MCF 10A (cell line): ENCODE results near the gene MED17. TPM values are rescaled to one million over a fixed set of nuclear protein-coding genes. Genes with fewer than 3 reads are reported as not detected.

Experiments
- BruUV-seq: library from RNA; stranded (reverse); fragments of 400-500 nt; replicated peaks from 2 replicates; lab custom pipeline; 2021; lab: Mats Ljungman, UMichigan
- CTCF ChIA-PET: fragments of 300-600 bp; sonication (Branson Sonifier 250); formaldehyde crosslinking; extraction: SDS; loops from one replicate; lab custom pipeline; 2021; ENCODE audit warnings: antibody characterized with exemption, inconsistent platforms; lab: Yijun Ruan, JAX
- POLR2A ChIA-PET: fragments of 300-600, 350-650 bp; sonication (Branson Sonifier 250); formaldehyde crosslinking; extraction: SDS; loops from one replicate; lab custom pipeline; 2020; ENCODE audit warnings: antibody characterized with exemption, inconsistent platforms; lab: Yijun Ruan, JAX
- DNase-seq: peaks from one replicate; pipeline ENCODE4 v3.0.0-alpha.2; 2018; ENCODE audit not compliant: unreplicated experiment
- H3K27ac Mint-ChIP-seq: one replicate; pipeline ENCODE4 v1.8.0; 2022; ENCODE audit warnings: mild to moderate bottlenecking, low read depth, mixed read lengths; ENCODE audit not compliant: unreplicated experiment
- H3K27me3 Mint-ChIP-seq: one replicate; pipeline ENCODE4 v1.8.0; 2022; ENCODE audit warnings: mixed read lengths; ENCODE audit not compliant: insufficient read depth, unreplicated experiment
- H3K36me3 Mint-ChIP-seq: one replicate; pipeline ENCODE4 v1.8.0; 2022; ENCODE audit warnings: mild to moderate bottlenecking, moderate library complexity, mixed read lengths; ENCODE audit not compliant: insufficient read depth, unreplicated experiment
- H3K4me1 Mint-ChIP-seq: one replicate; pipeline ENCODE4 v1.8.0; 2022; ENCODE audit warnings: mixed read lengths; ENCODE audit not compliant: insufficient read depth, unreplicated experiment
- H3K4me3 Mint-ChIP-seq: one replicate; pipeline ENCODE4 v1.8.0; 2022; ENCODE audit warnings: mild to moderate bottlenecking, moderate library complexity, mixed read lengths; ENCODE audit not compliant: unreplicated experiment
- H3K9me3 Mint-ChIP-seq: one replicate; pipeline ENCODE4 v1.8.0; 2022; ENCODE audit warnings: mixed read lengths; ENCODE audit not compliant: unreplicated experiment
- intact Hi-C: fragments of 100-400 bp; cut with micrococcal nuclease; formaldehyde crosslinking; loops from 2 replicates; pipeline ENCODE4 v1.14.1; 2022
- total RNA-seq: library from RNA; stranded (reverse); gene quantifications from 2 replicates; pipeline ENCODE4 v1.2.3, GENCODE V29; 2022
- TF ChIP-seq, protein P1 (sequence below): fragments of 200-600 bp; IDR thresholded peaks from one replicate; pipeline ENCODE4 v1.8.0; 2022; ENCODE audit warnings: antibody characterized with exemption, mild to moderate bottlenecking; ENCODE audit not compliant: unreplicated experiment

The MED17 gene
- total RNA-seq, 1 experiment from 2014 or later, result 42.2 TPM

DNA sequence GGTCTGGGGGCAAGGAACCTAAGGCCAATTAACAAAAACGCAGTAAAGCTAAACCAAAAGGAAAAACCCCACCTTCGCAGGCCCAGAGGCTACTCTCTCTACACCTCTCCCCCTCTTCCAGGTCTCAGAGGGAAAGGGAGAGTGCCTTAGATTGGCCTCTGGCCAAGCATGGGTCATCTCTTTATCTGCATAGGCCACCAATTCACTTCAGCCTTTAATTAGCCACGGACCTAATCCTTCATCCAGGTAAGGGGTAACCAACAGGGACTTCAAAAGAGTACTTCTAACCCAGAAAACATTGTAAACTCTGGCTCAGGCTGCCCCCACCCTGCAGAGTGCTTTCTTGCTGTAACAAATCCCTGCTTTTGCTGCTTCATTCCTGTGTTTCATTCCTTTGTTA, 56.9 kb downstream of the MED17 start:
- H3K4me3 Mint-ChIP-seq, result no peak overlapping the region
- intact Hi-C loops, result no loop called here
- POLR2A ChIA-PET, result no interaction called here

DNA sequence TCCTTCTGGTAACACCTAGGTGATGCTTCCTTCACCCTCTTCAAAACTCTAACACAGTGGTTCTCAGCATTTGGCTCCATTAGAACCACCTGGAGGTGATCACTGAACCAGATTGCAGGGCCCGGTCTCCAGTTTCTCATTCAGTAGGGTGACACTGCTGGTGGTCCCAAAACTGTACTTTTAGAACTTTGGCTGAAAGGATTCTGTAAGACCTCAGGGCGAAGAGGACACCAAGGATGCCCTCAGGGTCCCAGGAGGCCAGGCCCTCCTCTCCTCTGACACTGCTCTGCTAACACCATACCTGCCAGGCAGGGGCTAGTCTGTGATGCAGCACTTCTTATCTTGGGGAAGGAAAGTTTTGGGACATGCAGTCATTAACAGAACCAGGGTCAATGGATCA, 57.4 kb downstream of the MED17 start:
- H3K4me1 Mint-ChIP-seq, result peaks cover 41% of the 10 kb centered on the region
- intact Hi-C loops, result no loop called here
- no peaks in the 10 kb centered on the region for H3K36me3 Mint-ChIP-seq
- DNase-seq, result no peak
- TF ChIP-seq, protein P1, sequence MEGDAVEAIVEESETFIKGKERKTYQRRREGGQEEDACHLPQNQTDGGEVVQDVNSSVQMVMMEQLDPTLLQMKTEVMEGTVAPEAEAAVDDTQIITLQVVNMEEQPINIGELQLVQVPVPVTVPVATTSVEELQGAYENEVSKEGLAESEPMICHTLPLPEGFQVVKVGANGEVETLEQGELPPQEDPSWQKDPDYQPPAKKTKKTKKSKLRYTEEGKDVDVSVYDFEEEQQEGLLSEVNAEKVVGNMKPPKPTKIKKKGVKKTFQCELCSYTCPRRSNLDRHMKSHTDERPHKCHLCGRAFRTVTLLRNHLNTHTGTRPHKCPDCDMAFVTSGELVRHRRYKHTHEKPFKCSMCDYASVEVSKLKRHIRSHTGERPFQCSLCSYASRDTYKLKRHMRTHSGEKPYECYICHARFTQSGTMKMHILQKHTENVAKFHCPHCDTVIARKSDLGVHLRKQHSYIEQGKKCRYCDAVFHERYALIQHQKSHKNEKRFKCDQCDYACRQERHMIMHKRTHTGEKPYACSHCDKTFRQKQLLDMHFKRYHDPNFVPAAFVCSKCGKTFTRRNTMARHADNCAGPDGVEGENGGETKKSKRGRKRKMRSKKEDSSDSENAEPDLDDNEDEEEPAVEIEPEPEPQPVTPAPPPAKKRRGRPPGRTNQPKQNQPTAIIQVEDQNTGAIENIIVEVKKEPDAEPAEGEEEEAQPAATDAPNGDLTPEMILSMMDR, result no peak
- H3K9me3 Mint-ChIP-seq, result no peaks in the 10 kb centered on the region
- ChIA-PET CTCF (interaction anchor here (0.8 kb wide), 1 partner anchor 53 kb away, joined by 3 read pairs; no protein-coding TSS in a partner anchor), POLR2A (interaction anchor here (1.2 kb wide), 1 partner anchor 54 kb away, joined by 7 read pairs; no protein-coding TSS in a partner anchor)
- no peak overlapping the region for H3K4me3 Mint-ChIP-seq
- H3K27me3 Mint-ChIP-seq, result no peaks in the 10 kb centered on the region
- no peak overlapping the region for H3K27ac Mint-ChIP-seq
- no TSS peak for BruUV-seq

More for the DNA sequence above, 56.9 kb downstream of the MED17 start:
- no peaks in the 10 kb centered on the region for H3K9me3 Mint-ChIP-seq
- no peak overlapping the region for H3K27ac Mint-ChIP-seq
- no peaks in the 10 kb centered on the region for H3K36me3 Mint-ChIP-seq
- peaks cover 41% of the 10 kb centered on the region for H3K4me1 Mint-ChIP-seq
- no peak for DNase-seq
- no peaks in the 10 kb centered on the region for H3K27me3 Mint-ChIP-seq
- TF ChIP-seq, protein P1, result no peak
- CTCF ChIA-PET, result no interaction called here
- BruUV-seq, result no TSS peak

DNA sequence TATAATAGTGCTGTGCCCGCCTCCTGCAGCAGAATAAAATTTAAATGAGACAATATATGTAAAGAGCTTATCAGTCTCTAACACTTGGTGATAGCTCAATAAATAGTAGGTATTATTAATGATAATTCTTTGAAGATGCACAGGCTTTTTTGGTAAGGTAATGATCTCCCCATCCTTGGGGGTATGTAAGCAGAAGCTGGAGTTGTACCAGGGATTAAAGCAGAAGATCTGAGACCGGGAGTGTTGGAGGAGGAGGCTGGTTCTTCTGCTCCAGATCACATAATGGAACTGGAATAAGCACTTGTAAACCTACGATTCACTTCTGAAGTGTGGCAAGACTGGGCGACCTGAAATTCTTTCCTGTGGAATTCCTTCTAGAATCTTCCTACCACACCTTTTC, 58.0 kb downstream of the MED17 start:
- CTCF ChIA-PET, result interaction anchor here (0.8 to 1.3 kb wide), 5 partner anchors 10 to 166 kb away, joined by 3 to 5 read pairs (median 4); no protein-coding TSS in a partner anchor

DNA sequence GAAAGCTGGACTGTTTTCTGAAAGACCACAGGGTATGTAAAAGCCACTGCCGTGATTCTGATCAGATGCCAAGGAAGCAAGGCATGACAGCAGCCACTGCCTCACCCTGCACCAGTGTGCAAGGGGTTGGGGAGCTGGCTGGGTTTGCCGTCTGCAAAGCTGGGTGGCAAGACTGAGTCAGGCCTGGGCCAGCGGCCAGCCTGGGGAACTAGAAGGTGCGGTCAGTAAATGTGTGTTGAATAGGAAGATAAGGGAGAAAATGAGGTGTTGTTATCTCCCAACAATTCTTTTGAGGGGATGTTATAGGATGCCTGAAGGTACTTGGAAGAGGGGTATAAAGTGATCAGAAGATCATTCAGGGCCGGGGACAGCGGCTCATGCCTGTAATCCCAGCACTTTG, 58.4 kb downstream of the MED17 start:
- no peaks in the 10 kb centered on the region for H3K9me3 Mint-ChIP-seq
- DNase-seq, result peak; percentile 91
- no peaks in the 10 kb centered on the region for H3K36me3 Mint-ChIP-seq
- TF ChIP-seq, protein P1, result no peak
- peak overlapping the region; percentile 3 for H3K27ac Mint-ChIP-seq
- intact Hi-C loops, result no loop called here
- no peak overlapping the region for H3K4me3 Mint-ChIP-seq
- no TSS peak for BruUV-seq
- POLR2A ChIA-PET, result interaction anchor here (0.7 to 1.2 kb wide), 5 partner anchors 53 to 143 kb away, joined by 3 to 7 read pairs (median 4); partner anchors contain the start of genes C11orf54, MED17 and TAF1D
- H3K4me1 Mint-ChIP-seq, result peaks cover 41% of the 10 kb centered on the region
- H3K27me3 Mint-ChIP-seq, result no peaks in the 10 kb centered on the region
- CTCF ChIA-PET, result interaction anchor here (0.8 to 1.3 kb wide), 5 partner anchors 10 to 166 kb away, joined by 3 to 5 read pairs (median 4); no protein-coding TSS in a partner anchor

More for the DNA sequence above, 58.0 kb downstream of the MED17 start:
- Mint-ChIP-seq H3K9me3 (no peaks in the 10 kb centered on the region), H3K4me3 (no peak overlapping the region), H3K27ac (peak overlapping the region; percentile 3), H3K4me1 (peaks cover 41% of the 10 kb centered on the region), H3K36me3 (no peaks in the 10 kb centered on the region), H3K27me3 (no peaks in the 10 kb centered on the region)
- no peak for DNase-seq
- intact Hi-C loops, result no loop called here
- no TSS peak for BruUV-seq
- TF ChIP-seq, protein P1, result no peak
- POLR2A ChIA-PET, result interaction anchor here (0.7 to 1.2 kb wide), 5 partner anchors 53 to 144 kb away, joined by 3 to 7 read pairs (median 4); partner anchors contain the start of genes C11orf54, MED17 and TAF1D
